HG02981 (cell line): Measurements from ENCODE around the gene IL1RAPL1.

Experiments used
- ATAC-seq: cut with Tn5 transposase; IDR thresholded peaks from one replicate; pipeline ENCODE4 v1.9.1; 2021; ENCODE audit warnings: mild to moderate bottlenecking, moderate library complexity; ENCODE audit not compliant: unreplicated experiment

Gene IL1RAPL1

DNA sequence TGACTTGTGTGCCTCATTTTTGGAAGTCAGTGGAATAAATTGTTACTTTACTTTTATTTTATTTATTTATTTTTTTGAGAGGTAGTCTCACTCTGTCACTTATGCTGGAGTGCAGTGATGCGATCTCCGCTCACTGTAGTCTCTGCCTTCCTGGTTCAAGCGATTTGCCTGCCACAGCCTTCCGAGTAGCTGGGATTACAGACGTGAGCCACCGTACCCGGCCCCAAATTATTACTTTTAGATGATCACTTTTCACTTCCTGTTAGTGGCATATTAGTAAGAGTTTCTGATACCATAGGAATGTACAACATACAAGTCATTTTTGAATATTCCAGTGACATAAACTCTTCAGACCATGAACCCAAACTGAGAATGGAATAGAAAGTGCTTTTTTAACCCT, 1017.1 kb downstream of the IL1RAPL1 start:
- no peak for ATAC-seq

DNA sequence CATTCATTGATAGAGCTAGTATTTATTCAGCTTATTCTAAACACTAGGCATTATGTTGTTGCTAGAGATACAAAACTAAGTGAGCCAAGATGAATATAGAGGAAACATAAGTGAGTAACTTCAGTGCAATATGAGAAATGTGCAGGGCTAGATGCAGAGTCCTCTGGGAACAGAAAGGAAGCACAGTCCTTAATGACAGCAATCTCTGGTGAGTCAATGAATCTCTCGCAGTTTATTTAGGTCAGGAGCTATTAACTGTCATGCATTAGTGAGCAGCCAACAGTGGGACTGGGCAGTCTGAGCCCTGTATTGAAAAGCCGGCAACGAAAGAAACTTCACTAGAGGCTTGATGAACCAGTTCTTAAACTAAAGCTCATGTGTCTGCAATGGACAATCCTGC, 1030.0 kb downstream of the IL1RAPL1 start:
- ATAC-seq: no peak

DNA sequence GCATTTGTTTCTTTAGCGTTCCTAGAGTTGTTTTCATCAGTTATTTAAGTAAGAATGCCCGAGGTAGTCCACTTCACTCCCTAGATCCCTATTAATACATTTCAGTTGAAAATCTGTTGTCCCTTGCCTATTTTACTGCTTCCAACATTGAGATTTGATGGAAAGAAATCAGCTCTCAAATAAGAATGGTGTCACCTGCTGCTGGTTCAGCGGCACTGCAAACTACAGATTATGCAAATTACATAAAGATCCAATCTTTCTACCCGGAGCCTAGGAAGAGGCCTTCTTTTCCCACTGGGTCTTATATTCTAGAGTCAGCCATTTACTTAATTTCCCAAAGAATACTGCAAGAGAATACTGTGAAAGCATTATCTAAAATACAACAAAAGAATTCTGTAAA, 1030.5 kb downstream of the IL1RAPL1 start:
- no peak for ATAC-seq

DNA sequence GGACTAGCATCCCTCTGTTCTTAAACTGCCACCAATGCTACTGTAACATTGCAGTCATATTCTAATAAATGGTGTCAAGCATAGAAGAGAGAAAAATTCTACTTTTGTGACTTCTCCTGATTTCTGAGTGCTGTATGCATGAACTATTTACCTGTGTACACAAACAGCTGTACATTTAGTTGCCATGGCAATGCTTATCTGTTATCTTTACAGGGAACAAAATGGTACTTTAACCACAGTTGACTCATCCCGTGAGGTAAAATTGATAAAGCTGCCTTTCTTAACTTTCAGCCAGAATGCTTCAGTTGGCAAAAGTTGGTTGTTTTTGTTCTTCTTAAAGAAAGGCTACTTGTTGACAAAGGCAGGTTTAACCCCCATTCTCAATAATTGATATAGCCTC, 1040.6 kb downstream of the IL1RAPL1 start:
- ATAC-seq: no peak

DNA sequence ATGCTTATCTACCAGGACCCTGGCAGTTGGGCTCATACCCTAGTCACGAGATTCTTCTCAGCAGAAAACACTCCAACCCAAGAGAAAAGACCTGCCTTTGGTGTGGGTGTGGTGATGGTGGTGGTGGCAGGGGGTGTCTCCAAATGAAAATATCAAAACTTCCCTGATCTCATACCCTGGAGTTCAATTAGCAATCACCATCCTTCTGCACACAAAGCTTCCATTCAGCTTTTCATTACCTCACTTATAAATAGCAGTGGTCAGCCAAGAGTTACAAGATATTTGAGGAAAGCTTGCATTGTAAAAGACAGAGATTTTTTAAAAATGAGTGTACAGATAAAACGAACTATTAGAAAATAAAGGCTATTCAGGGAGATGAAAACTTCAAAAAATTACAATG, 1047.3 kb downstream of the IL1RAPL1 start:
- ATAC-seq: no peak

DNA sequence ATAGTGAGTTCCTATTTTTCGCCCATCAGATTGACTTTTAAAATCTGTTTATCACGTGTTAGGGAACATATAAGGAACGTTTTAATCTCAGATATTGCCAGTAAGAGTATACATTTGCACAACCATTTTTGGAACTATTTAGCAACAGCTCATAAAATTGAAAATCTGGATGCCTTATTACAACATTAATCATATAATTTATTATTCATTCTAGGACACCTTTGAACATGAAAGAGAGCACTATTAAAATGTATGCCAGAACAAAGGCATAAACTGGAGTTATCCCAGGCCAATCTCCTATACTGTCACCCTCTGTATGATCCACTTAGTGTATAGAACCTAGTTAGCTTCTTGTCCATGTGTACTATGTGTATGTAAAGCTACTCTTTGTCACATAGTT, 1049.1 kb downstream of the IL1RAPL1 start:
- ATAC-seq: no peak

DNA sequence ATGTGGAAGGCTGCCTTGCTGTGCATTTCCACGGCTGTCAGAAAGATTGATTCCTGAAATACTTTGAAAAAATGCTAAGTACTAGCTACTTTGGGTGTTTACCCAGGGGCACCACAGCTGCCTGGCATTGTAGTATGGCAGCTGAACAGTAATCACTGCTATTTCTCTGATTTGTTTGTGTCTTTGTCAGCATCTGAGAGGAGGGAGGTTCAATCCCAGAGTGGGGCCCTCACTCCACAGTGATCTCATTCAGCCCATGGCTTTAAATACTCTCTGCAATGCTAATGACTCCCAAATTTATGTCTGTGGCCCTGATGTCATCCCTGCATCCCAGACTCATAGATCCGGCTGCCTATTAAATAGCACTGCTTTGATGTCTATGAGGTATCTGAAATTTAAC, 1052.9 kb downstream of the IL1RAPL1 start:
- ATAC-seq: no peak

DNA sequence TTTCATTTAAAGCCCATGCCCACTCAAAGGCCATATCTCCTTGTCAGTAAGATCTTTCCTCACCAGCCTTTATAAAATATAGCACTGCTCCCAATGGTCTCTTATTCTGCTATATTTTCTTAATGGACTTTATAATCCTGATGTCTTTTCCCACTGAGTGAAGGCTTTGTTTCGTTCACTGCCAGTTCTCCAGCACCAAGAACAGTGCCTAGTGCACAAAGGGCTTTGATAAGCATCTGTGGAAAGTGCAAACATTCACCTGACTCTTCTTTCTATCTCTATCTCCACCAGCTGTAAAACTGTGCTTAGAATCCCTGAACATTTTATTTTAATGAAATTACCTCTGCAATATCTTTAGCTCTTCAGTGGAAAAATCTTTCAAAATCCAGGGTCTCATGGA, 1054.2 kb downstream of the IL1RAPL1 start:
- ATAC-seq: no peak

DNA sequence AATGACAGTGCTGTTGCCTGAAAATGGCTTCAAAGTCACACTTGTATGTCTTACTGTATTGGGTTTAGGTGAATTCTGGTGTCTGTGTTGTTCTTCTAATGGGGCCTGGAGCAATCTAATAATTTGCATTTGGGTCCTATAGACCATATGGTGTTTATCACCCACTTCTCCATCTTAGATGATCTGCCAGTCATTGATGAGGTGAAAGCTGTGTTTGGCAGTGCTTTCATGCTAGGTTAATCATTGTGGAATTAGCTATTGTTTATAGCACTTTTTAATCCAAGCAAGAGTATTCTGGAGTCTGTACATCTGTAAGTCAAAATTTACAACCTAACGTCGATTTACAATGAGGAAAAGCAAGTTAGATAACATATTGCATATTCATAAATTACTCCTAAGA, 1055.9 kb downstream of the IL1RAPL1 start:
- no peak for ATAC-seq

DNA sequence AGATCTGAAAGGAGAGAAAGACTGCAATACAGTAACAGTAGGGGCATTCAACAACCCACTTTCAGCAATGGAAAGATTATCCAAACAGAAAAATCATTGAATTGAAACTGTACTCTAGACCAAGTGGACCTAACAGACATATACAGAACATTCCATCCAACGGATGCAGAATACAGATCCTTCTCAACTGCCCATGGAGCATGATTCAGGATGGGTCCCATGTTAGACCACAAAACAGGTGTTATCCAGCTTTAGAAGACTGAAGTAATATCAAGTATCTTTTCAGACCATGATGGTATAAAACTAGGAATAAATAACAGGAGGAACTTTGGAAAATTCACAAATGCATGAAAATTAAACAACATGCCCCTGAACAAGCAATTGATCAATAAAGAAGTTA, 1060.9 kb downstream of the IL1RAPL1 start:
- no peak for ATAC-seq

DNA sequence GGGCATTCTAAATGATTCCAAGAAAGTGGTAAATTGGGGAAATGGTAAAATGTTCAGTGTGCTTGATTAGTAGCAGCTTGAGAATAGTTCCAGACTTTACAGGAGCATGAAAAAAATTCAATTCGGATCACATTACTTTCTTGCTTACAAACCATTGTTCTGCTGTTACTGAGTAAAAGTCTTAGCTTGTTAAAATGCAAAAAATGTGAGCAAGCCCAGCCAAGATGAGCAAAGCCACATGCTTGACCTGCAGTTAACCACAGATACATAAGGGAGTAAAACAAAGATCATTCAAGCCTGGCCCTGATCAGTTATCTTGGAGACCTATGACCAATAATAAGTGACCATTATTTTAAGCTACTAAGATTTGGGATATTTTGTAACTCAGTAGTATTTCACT, 1065.2 kb downstream of the IL1RAPL1 start:
- no peak for ATAC-seq

DNA sequence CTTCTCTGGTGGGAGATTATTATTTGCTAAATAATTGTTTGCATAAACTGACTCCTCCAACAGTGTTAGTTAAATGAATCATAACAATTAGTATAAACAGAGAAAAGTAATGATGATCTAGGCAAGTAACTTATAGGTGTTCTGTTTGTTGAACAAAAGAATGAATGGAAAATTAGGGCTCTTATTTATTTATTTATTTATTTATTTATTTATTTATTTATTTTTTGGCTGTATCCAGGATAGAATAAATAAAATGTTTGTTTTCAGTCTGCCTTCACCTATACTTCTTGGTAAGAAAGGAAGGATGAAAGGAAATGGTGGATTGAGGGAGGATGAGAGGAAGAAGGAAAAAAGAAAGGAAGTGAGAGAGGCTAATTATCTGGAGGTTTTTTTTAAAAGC, 1066.5 kb downstream of the IL1RAPL1 start:
- no peak for ATAC-seq

DNA sequence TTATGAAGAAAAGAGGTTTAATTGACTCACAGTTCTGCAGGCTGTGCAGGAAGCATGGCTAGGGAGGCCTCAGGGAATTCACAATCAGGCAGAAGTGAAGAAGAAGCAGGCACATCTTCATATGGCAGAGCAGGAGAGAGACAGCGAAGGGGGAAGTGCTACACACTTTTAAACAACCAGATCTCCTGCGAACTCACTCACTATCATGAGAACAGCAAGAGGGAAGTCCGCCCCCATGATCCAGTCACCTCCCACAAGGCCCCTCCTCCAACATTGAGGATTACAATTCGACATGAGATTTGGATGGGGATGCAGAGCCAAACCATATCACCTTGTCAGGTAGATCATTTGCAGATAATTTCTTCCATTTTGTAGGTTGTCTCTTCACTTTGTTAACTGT, 1072.7 kb downstream of the IL1RAPL1 start:
- no peak for ATAC-seq

DNA sequence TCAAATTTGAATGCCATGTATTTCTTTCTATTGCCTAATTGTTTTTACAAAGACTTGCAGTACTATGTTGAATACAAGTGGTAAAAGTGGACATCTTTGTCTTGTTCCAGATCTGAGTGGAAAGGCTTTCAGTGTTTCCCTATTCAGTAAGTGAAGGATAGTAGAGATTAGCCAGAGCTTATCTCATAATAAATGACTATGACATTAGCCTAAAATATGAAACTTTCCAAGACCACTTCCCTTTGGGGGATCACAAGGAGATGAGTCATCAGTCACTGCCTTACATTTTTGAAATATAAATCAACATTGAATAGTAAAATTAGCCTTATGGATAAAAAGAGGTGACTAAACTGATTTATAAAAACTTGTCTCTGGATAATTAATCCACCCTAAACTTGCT, 1074.0 kb downstream of the IL1RAPL1 start:
- no peak for ATAC-seq

DNA sequence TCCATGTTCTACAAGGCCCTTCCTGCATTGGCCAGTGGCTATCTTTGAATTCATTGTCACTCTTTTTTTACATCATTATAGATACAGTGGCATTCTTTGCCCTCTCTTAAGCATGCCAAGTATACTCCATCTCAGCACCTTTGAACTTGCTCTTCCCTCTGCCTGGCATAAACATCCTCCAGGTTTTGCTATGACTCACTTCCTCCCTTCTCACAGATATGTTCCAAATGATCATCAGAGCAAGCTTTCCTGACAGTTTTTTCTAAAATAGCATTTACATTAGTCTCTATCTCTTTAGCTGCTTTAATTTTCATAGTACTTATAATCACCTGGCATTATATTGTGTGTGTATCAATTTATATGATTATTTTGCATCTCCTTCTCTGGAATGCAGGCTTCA, 1074.9 kb downstream of the IL1RAPL1 start:
- no peak for ATAC-seq

DNA sequence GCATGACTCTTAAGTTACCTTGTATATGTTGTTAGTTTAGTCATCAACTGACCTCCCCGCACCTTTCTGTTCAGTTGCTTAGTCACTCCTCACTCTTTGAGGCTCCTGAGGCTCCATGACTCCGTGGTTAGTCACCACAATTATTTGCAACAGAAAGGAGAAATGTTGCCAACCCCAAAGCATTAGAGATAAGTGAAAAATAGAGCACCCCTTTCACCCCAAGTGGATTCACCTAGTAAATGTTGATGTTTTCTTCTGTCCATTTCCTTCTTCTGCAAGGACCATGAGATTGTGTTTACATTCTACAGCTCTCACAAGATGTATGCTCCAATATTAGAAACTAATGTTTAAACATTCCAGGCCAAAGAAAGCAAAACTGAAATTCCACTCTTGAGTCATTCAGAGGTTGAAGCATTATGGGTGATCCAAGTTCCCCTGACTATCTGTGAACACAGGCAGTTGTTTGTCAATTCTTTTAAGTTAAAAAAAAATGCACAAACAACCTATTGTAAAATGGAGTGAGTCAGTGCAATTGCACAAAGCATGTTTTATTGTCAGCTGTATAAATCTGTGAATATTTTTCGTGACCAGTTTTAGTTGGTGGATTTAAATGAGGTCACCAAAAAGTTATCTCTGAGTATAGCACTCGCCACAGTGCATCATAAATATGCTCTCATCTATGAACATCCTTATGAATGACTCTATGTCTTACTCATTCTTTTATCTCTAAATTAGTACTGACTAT, 1075.7 kb downstream of the IL1RAPL1 start:
- peak; percentile 73 for ATAC-seq

DNA sequence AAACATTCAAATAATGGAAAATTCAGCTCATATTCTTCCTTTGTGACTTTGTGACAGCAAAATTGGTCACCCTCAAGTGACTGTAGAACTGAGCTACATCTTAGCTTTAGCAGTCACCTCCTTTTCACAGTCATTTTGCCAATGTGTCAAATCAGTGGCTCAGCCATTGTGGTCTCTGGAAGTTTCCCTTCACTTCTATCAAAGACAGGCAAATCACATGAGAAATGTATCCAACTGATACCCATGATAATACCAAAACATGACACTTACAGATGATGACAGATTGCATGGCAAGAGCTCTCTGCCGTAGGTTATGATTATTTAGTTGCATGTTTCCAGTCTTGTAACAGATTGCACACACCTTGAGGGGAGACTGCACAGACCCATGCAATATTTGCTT, 1078.3 kb downstream of the IL1RAPL1 start:
- no peak for ATAC-seq

DNA sequence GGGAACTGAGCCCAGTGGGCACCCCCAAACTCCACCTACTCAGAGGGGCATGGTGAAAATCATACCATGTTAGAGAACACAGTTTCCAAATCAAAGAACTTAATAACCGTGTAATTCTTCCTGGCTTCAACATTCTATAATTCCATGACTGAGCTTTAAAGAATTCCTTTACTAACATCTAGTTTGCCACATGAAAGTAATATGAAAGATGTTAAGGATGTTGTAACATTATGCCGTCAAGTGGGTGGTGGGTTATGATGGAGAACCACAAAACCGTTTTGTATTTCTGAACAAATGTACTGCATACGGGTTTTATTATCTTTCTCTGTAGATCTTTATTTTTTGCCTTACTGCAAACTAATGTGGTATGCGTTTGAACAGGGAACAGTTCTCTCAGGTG, 1079.1 kb downstream of the IL1RAPL1 start:
- ATAC-seq: no peak

DNA sequence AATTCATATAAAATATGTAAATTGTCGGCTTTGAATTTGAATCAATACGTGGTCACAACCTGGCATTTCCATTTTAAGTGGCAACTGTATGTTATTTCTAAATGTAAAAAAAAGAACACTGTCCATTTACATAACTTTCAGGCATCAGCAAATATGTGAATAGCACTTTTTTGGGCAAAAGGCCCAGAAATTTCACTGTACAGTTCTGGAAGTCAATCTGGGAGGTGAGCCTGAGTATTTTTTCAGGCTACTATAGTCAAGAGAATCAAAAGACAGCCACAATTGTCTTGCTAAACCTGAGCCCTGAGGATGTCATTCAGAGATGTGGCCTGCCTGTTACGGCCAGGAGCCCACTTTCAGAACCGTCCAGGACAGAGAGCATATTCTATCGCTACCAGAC, 1084.2 kb downstream of the IL1RAPL1 start:
- ATAC-seq: no peak

DNA sequence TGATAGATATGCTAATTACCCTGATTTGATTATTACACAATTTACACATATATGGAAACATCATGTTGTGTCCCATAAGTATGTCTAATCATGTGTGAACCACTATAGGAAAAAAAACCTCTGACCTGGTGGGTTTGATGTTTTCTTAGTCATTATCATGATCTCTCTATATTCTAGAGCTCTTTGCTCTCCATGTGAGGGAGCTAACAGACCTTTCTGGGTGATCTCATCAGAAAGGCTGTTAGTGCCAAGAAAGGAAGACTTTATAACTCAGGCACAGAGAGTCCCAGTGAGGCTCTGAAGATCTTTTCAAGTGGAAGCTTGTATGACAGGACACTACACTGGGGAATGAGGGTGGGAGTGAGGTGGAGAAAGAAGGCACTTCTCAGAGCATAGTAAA, 1100.4 kb downstream of the IL1RAPL1 start:
- no peak for ATAC-seq

DNA sequence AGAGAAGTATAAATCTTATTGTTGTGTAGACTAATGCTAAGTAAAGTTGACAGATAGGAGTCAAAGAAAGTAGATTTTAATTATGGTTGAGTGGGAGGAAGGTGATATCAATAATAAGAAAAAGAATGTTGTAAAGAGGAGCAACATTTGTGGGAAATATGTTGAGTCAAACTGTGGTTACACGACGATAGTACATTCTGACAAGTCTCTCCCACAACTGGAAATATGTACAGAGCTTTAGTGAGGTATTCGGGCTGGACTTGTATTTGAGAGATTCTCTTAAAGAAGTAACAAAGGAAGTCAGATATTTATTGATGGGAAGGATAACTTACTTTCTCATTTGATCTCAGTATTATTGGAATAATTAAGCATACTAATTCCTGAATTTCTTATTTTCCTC, 1102.8 kb downstream of the IL1RAPL1 start:
- ATAC-seq: no peak

DNA sequence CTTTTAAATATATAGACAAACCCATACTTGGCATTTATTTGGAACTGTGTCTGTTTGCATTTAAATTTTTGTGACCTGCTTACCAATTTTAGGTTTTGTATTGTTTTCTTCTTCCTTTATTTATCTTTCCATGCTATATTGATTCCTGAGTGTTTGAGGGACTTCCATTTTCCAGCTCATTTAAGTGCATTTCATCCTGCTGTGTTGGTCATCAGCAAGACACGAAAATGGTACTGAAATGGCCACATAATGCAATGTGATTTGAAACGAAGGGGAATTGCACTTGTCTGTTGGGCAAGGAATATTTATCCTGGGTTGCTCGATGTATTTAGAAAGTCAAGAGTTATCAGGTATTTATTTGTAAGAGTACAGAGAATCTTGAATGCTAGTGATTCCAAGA, 1103.8 kb downstream of the IL1RAPL1 start:
- ATAC-seq: no peak

DNA sequence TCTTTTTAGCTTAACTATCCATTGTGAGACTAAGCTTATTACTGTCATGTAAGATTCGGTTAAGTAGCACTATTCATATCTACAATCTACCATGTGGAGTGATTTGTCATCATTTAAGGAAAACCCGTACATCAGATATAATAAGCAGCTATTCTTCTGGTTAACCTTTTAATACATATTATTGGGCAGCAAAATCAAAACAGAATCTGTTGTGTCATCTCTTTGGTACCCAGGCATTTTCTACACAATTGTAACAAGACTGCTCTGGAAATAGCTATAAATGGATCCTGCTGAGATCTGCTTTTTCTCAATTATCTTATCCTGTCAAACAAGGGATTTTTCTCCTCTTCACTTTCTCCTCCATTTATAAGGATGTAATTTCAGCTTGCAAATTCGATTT, 1106.7 kb downstream of the IL1RAPL1 start:
- ATAC-seq: no peak
